GM15510 (cell line): ENCODE data around the gene DNM3.

Source experiments
- POLR2A ChIP-seq: IDR thresholded peaks from 3 replicates; pipeline ENCODE4 v1.6.1; 2011; ENCODE audit warnings: borderline replicate concordance; ENCODE audit not compliant: insufficient read length; ENCODE audit errors: extremely low read depth

Gene DNM3

GRCh38 chr1:172266528-172267174, 425.4 kb downstream of the DNM3 start:
- no peak for TF ChIP-seq POLR2A

GRCh38 chr1:172268237-172268636, 426.9 kb downstream of the DNM3 start:
- no peak for TF ChIP-seq POLR2A

GRCh38 chr1:172269084-172269483, 427.8 kb downstream of the DNM3 start:
- TF ChIP-seq POLR2A: no peak

- TF ChIP-seq POLR2A: no peak
These were observed 428.3 kb downstream of the DNM3 start for GRCh38 chr1:172269644-172270043.

- TF ChIP-seq POLR2A: no peak
These were observed 429.3 kb downstream of the DNM3 start for GRCh38 chr1:172270605-172271004.

GRCh38 chr1:172272087-172272486, 430.8 kb downstream of the DNM3 start:
- TF ChIP-seq POLR2A: no peak

- TF ChIP-seq POLR2A: no peak
These were observed 432.5 kb downstream of the DNM3 start for GRCh38 chr1:172273647-172274396.

GRCh38 chr1:172275478-172275877, 434.2 kb downstream of the DNM3 start:
- no peak for TF ChIP-seq POLR2A

- TF ChIP-seq POLR2A: no peak
These were observed 435.0 kb downstream of the DNM3 start for GRCh38 chr1:172276120-172276818.

GRCh38 chr1:172277275-172277674, 436.0 kb downstream of the DNM3 start:
- TF ChIP-seq POLR2A: no peak

- no peak for TF ChIP-seq POLR2A
These were observed 436.7 kb downstream of the DNM3 start for GRCh38 chr1:172277989-172278388.

GRCh38 chr1:172278478-172278877, 437.2 kb downstream of the DNM3 start:
- TF ChIP-seq POLR2A: no peak

GRCh38 chr1:172279939-172280636, 438.8 kb downstream of the DNM3 start:
- no peak for TF ChIP-seq POLR2A

GRCh38 chr1:172283766-172284165, 442.5 kb downstream of the DNM3 start:
- no peak for TF ChIP-seq POLR2A

- no peak for TF ChIP-seq POLR2A
These were observed 445.4 kb downstream of the DNM3 start for GRCh38 chr1:172286629-172287076.
